ENCODE data around the gene EEF1A2.

GRCh38 chr20:63491078-63491477 lies 7.8 kb downstream of the EEF1A2 start:
- no peak for TF ChIP-seq STAT6 (CRISPR knock-in tag; conservative IDR thresholded peaks at IDR 0.05; ENCODE audit: low read depth)
- no peak for TF ChIP-seq MAX (CRISPR knock-in tag; IDR thresholded peaks at IDR 0.05)
- TF ChIP-seq, protein P1, sequence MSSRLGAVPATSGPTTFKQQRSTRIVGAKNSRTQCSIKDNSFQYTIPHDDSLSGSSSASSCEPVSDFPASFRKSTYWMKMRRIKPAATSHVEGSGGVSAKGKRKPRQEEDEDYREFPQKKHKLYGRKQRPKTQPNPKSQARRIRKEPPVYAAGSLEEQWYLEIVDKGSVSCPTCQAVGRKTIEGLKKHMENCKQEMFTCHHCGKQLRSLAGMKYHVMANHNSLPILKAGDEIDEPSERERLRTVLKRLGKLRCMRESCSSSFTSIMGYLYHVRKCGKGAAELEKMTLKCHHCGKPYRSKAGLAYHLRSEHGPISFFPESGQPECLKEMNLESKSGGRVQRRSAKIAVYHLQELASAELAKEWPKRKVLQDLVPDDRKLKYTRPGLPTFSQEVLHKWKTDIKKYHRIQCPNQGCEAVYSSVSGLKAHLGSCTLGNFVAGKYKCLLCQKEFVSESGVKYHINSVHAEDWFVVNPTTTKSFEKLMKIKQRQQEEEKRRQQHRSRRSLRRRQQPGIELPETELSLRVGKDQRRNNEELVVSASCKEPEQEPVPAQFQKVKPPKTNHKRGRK (CRISPR knock-in tag; IDR thresholded peaks at IDR 0.05; ENCODE audit: borderline replicate concordance), result no peak

Measured in WTC11 (cell line).